SK-N-SH treated with all-trans-retinoic acid at 6 μM for 48 hours (cell line): ENCODE data around the gene LSM2.
"Not testable (repeated sequence)": the region's sequence is repeated elsewhere in the genome, so short reads cannot be mapped to it uniquely, and the experiment has no call there.

Source experiments
- ARNTL ChIP-seq: fragments of 450-650 bp; formaldehyde crosslinking; IDR thresholded peaks from 2 replicates; pipeline ENCODE4 v1.5.0; 2020; ENCODE audit warnings: low read depth, mild to moderate bottlenecking, moderate library complexity, borderline replicate concordance
- CSRNP3 ChIP-seq: fragments of 250-450 bp; sonication (Bioruptor Pico); IDR thresholded peaks from 2 replicates; pipeline ENCODE4 v1.5.1; 2021; ENCODE audit warnings: mild to moderate bottlenecking, moderate library complexity
- OSR1 ChIP-seq: fragments of 250-450 bp; sonication (Bioruptor Pico); IDR thresholded peaks from 2 replicates; pipeline ENCODE4 v1.8.0; 2022; ENCODE audit warnings: moderate library complexity, mild to moderate bottlenecking, inconsistent platforms
- PATZ1 ChIP-seq: fragments of 250-450 bp; sonication (Bioruptor Pico); IDR thresholded peaks from 2 replicates; pipeline ENCODE4 v1.8.0; 2020; ENCODE audit warnings: mild to moderate bottlenecking, moderate library complexity, borderline replicate concordance
- POU6F1 ChIP-seq: fragments of 250-450 bp; sonication (Bioruptor Pico); IDR thresholded peaks from 2 replicates; pipeline ENCODE4 v1.8.0; 2021; ENCODE audit warnings: low read depth, mild to moderate bottlenecking, moderate library complexity, borderline replicate concordance
- RARB ChIP-seq: fragments of 250-450 bp; sonication (Bioruptor Pico); IDR thresholded peaks from 2 replicates; pipeline ENCODE4 v1.8.0; 2021; ENCODE audit warnings: mild to moderate bottlenecking, moderate library complexity
- ZNF565 ChIP-seq: fragments of 450-650 bp; formaldehyde crosslinking; conservative IDR thresholded peaks from 2 replicates; pipeline ENCODE4 v1.5.0; 2020; ENCODE audit warnings: low read depth, mild to moderate bottlenecking, moderate library complexity

- not testable (repeated sequence) for TF ChIP-seq ARNTL (CRISPR knock-in tag); OSR1; RARB (CRISPR knock-in tag); ZNF565 (CRISPR knock-in tag); PATZ1 (CRISPR knock-in tag); POU6F1 (CRISPR knock-in tag); CSRNP3 (CRISPR knock-in tag)
Observed at GRCh38 chr6:31808599-31808998, 1.8 kb upstream of the LSM2 start.
